ENCODE data around the gene RFX2. TPM values are rescaled to one million over a fixed set of nuclear protein-coding genes. Genes with fewer than 3 reads are reported as not detected.

RFX2 gene
- total RNA-seq, 1 donor from 2014 or later, result 18.0 TPM

DNA sequence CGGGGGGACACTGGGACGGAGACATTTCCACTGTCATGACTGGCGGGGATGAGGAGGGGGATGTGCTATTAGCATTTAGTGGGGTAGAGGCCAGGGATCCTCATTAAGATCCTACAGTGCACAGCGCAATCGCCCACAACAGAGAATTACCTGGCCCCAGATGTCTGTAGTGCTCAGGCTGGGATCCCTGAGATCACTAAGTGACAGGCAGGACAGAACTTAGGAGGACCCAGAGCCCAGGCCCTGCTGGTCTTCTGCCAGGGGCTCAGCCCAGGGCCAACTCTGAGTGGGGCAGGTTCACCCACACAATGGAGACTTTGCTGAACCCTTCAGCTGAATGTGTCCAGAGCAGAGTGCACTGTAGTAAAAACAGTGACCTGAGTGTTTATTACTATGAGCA, 136.9 kb downstream of the RFX2 start:
- H3K27me3 Mint-ChIP-seq, result no peaks in the 10 kb centered on the region
- no peak overlapping the region for H3K4me3 Mint-ChIP-seq
- no peak overlapping the region for H3K27ac Mint-ChIP-seq
- TF ChIP-seq, protein P1, sequence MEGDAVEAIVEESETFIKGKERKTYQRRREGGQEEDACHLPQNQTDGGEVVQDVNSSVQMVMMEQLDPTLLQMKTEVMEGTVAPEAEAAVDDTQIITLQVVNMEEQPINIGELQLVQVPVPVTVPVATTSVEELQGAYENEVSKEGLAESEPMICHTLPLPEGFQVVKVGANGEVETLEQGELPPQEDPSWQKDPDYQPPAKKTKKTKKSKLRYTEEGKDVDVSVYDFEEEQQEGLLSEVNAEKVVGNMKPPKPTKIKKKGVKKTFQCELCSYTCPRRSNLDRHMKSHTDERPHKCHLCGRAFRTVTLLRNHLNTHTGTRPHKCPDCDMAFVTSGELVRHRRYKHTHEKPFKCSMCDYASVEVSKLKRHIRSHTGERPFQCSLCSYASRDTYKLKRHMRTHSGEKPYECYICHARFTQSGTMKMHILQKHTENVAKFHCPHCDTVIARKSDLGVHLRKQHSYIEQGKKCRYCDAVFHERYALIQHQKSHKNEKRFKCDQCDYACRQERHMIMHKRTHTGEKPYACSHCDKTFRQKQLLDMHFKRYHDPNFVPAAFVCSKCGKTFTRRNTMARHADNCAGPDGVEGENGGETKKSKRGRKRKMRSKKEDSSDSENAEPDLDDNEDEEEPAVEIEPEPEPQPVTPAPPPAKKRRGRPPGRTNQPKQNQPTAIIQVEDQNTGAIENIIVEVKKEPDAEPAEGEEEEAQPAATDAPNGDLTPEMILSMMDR (conservative IDR thresholded peaks at IDR 0.05), result no peak
- peaks cover 5% of the 10 kb centered on the region for H3K36me3 Mint-ChIP-seq
- no peak for DNase-seq (ENCODE audit: extremely low spot score, unreplicated experiment)
- H3K9me3 Mint-ChIP-seq, result no peaks in the 10 kb centered on the region
- peaks cover 31% of the 10 kb centered on the region for H3K4me1 Mint-ChIP-seq (ENCODE audit: unreplicated experiment)

DNA sequence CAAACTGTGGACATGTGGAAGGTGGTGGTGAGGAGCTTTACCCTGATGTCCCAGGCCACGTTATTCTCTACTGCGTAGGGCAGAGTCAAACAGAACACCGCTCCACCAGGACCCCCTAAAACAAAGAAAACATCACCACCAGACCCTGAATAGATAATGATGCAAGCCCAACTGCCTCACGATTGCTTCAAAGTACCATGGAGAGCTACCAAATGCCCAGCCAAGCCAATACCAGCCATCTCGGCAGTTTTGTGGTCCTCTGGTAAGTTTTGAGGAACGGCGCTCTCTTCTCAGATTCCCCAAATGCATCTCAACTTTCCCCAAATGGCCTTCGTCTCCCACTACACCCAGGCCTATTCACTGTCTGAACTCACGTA, 138.0 kb downstream of the RFX2 start:
- H3K9me3 Mint-ChIP-seq, result no peaks in the 10 kb centered on the region
- H3K36me3 Mint-ChIP-seq, result peaks cover 5% of the 10 kb centered on the region
- no peak overlapping the region for H3K27ac Mint-ChIP-seq
- TF ChIP-seq, protein P1 (conservative IDR thresholded peaks at IDR 0.05), result no peak
- DNase-seq (ENCODE audit: extremely low spot score, unreplicated experiment), result no peak
- H3K4me1 Mint-ChIP-seq (ENCODE audit: unreplicated experiment), result peaks cover 35% of the 10 kb centered on the region
- no peak overlapping the region for H3K4me3 Mint-ChIP-seq
- no peaks in the 10 kb centered on the region for H3K27me3 Mint-ChIP-seq

DNA sequence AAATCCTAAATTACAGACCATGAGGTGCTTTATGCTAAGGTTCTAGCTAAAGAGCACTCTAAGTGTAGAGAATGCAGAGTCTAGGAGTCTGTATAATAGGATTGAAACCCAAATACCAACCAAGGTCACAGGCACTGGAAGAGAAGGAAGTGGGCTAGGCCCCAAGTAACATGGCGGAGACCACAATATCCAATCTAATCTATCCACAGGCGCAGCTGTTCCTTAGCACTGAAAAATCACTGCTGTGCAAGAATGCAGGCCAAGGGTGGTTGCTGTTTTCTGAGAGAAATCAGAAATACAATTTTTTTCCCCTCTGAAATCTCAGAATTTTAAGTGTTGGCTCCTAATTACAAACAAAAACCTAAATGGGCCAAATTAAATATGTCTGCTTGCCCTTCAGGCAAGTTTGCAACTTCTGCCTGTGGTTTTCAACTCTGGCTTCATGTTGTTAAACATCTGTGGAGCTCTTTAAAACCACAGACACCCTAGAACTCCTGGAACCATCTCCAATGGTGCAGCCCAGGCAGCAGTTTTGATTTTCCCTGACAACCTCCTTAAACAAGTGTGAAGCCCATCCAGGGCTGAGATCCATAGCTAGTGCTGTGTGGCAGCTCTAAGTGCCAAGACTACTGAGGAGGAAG, 138.5 kb downstream of the RFX2 start:
- DNase-seq (ENCODE audit: extremely low spot score, unreplicated experiment), result no peak
- no peaks in the 10 kb centered on the region for H3K27me3 Mint-ChIP-seq
- H3K4me1 Mint-ChIP-seq (ENCODE audit: unreplicated experiment), result peaks cover 35% of the 10 kb centered on the region
- TF ChIP-seq, protein P1 (conservative IDR thresholded peaks at IDR 0.05), result no peak
- H3K9me3 Mint-ChIP-seq, result no peaks in the 10 kb centered on the region
- peaks cover 5% of the 10 kb centered on the region for H3K36me3 Mint-ChIP-seq
- H3K4me3 Mint-ChIP-seq, result no peak overlapping the region
- no peak overlapping the region for H3K27ac Mint-ChIP-seq

DNA sequence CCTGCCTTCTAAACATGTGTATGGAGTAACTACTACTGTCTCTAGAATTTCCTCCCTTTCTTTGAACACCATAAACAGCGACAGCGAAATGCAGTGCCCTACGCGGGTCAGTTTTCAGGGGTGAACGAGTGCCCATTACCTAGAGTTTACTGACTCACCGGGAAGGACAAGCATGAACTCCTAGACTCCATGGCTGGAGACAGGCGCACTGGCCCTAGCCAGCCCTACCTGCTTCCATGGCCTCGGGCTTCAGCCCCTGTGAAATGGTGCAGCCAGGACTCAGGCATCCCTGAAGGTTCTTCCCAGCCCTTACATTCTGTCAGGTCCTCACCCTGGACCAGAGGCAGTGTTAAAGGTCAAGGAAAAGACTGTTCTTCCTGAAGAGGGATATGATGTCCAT, 140.8 kb downstream of the RFX2 start:
- Mint-ChIP-seq H3K36me3 (no peaks in the 10 kb centered on the region), H3K4me3 (no peak overlapping the region), H3K27me3 (no peaks in the 10 kb centered on the region), H3K4me1 (ENCODE audit: unreplicated experiment) (peaks cover 33% of the 10 kb centered on the region), H3K27ac (peak overlapping the region; percentile 88), H3K9me3 (no peaks in the 10 kb centered on the region)
- TF ChIP-seq, protein P1 (conservative IDR thresholded peaks at IDR 0.05), result no peak
- no peak for DNase-seq (ENCODE audit: extremely low spot score, unreplicated experiment)

- Mint-ChIP-seq H3K27me3 (no peaks in the 10 kb centered on the region), H3K4me3 (peak overlapping the region; percentile 73), H3K4me1 (ENCODE audit: unreplicated experiment) (peaks cover 32% of the 10 kb centered on the region), H3K27ac (peak overlapping the region; percentile 88), H3K36me3 (no peaks in the 10 kb centered on the region), H3K9me3 (no peaks in the 10 kb centered on the region)
- TF ChIP-seq, protein P1 (conservative IDR thresholded peaks at IDR 0.05), result no peak
- no peak for DNase-seq (ENCODE audit: extremely low spot score, unreplicated experiment)
Observed at GRCh38 chr19:5968431-5969373, 141.6 kb downstream of the RFX2 start.
